Measurements from ENCODE around the gene TBCD.
"Not testable (repeated sequence)": the region's sequence is repeated elsewhere in the genome, so short reads cannot be mapped to it uniquely, and the experiment has no call there.

Gene TBCD

DNA sequence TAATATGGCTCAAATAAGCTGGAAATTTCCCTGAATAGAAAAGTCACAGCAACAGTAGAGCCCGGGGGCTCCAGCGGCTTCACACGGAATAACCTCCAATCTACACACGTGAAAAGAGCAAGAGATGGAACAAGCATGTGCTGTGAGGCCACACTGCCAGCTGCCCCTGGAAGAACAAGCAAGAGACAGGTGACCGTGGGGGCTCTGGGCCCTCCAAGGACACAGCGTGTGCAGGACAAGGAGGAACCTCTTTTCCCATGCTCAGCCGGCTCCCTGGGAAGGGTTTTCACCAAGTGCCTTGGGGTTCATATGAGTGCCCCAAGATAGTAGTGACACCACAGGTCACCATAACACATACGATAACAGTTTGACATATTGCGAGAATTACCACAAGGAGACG, 198.1 kb downstream of the TBCD start:
- no peak for DNase-seq (ENCODE audit: low read depth in 4 of 4, low spot score in 1 of 4)

DNA sequence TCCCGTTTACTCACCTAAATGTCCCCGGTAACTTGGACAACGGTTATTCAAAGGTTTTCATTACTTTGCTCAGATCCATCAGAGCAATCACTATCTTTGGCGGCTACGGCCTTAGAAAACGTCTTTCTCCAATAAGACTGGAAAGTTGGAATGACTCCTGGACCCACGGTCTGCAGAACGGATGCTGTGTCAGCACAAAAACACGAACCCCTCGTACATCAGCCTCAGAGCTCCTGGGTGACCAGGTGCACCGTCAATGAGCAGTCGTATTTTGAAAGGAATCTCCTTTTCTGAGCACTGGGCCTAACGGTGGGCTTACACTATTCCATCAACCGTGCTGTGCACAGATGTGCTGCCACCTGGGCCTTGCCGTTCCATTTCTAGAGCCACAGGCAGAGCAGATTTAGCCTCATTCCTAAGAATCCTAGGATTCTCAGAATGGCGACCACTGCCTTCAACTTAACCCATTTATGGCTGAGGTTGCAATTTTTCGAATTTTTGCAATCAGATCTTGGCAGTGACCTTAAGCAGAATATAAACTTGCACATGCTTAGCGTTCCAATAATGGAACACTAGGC, 198.7 kb downstream of the TBCD start:
- DNase-seq (ENCODE audit: low read depth in 4 of 4, low spot score in 1 of 4) = no peak

DNA sequence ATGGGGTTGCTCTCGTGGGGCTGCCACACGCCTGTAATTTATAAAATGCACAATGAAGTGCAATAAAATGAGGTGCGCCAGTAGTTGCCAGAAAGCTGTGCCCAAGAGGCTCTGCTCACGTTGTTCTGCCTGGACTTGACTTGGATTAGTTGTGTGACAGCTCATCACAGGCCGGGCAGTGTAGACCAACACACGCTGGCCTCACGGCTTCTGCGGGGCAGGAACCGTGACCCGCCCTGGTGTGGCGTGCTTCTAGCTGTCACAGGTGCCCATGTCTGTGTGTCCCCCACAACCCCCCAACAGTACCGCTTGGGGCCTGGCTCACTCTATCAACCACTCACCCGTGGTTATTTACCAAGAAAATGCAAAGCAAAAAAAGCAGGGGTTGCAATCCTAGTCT, 200.2 kb downstream of the TBCD start:
- DNase-seq (ENCODE audit: low read depth in 4 of 4, low spot score in 1 of 4) = no peak

DNA sequence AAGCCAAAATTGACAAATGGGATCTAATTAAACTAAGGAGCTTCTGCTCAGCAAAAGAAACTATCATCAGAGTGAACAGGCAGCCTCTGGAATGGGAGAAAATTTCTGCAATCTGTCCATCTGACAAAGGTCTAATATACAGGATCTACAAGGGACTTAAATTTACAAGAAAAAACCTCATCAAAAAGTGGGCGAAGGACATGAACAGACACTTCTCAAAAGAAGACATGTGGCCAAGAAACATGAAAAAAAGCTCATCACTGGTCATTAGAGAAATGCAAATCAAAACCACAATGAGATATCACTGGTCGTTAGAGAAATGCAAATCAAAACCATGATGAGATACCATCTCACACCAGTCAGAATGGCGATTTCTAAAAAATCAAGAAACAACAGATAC, 203.2 kb downstream of the TBCD start:
- DNase-seq (ENCODE audit: low read depth in 4 of 4, low spot score in 1 of 4) = not testable (repeated sequence)

DNA sequence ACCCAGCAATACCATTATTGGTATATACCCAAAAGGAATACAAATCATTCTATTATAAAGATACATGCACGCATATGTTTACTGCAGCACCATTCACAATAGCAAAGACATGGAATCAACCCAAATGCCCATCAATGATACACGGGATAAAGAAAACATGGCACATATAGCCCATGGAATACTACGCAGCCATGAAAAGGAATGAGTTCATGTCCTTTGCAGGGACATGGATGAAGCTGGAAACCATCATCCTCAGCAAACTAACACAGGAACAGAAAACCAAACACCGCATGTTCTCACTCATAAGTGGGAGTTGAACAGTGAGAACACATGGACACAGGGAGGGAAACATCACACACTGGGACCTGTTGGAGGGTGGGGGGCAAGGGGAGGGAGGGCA, 203.8 kb downstream of the TBCD start:
- DNase-seq (ENCODE audit: low read depth in 4 of 4, low spot score in 1 of 4) = not testable (repeated sequence)

DNA sequence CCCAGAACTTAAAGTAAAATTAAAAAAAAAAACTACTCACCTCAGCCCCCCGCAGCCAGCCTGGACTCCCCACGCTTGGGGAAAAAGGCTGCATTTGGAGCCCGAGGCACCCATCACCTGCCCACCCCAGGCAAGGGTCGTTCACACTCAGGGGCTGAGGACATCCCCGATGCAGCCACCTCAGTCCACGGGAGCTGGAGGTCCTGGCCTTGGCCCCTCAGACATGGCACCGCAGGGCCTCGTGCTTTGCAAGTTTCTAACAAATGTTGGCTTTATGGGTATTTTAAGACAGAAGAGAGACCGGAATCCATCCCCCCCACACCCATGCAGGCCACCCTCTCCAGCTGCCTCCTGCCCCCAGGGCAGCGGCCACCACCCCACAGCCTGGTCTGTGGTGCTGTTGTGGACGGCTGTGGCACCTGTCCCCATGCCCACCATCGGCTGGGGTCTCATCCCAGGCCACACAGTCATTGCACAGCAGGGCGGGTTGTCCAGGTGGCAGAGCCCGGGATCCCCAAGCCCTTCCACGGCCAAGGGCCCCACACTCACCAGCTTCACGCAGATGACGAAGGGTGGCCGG, 204.4 kb downstream of the TBCD start:
- DNase-seq (ENCODE audit: low read depth in 4 of 4, low spot score in 1 of 4) = no peak

DNA sequence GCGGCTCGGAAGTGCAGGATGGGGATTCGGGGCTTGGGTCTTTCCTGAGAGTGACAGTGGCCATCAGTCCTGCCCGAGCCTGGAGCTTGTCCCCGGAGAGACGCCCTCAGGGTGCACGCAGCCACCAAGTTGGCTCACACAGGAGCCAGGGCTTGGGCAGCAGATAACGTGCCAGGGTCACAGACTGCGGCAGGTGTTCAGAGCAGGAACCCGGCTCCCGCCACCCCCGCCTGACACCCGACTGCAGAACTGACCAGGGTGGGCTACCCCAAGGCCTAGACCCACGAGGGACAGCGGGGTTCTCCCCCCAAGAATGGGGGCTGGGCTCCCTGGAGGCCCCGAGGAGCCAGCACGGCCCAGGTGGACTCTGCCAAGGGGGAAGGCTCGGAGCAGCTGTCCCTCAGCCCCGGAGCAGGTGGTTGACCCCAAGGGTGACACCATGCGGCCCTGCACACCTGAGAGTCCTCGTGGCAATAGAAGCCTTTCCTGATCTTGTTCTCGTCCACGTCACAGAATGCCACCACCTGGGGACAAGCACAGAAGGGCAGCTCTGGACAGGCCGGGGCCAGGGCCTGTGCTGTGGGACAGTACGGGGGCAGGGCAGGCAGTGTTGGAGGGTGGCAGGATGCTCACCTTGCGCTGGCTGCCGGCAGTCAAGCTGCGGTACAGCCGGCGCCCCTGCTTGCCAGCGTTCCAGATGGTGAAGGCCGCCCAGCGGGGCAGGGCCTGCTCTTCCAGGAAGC, 205.0 kb downstream of the TBCD start:
- no peak for DNase-seq (ENCODE audit: low read depth in 4 of 4, low spot score in 1 of 4)

DNA sequence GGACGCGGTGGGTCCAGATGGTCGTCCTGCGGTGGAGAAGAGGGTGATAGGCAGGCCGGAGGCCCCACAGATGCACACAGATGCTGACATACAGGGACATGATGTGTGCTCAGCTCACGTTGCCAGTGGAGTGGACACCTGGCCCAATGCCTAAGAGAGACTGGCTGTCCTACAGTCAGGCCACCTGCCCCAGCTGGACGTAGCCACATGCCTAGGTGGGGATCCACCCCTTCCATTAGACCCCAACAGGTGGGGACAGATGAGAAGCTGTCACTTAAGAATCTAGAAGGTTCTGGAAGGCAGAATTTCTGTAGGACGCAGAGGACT, 205.6 kb downstream of the TBCD start:
- DNase-seq (ENCODE audit: low read depth in 4 of 4, low spot score in 1 of 4) = no peak

DNA sequence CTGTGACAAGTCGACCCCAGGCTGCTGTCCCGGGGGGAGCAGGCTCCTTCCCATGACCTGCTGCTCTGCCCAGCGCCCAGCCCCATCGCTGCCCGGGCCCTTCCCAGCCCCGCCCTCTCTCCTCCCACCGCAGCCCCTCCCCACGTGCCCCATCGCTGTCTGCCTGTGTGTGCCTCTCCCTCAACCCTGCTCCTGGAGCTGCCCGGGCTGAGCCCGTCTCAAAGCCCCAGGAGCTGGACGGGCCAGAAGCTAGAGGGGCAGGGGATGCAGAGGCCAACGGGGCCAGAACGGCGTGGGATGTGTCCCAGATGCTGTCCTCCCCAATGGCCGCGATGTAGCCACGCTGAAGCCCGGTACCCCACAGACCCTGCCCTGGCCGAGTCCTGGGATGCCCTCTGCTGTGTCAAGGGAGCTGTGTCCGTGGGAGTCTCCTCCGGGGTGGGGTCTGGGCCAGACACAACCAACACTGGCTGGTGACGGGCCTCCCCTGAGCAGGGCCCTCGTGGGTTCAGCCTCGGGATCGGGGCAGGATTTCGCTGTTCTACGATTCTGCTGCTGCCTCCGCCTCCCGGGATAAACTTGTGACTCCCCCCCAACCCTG, 206.2 kb downstream of the TBCD start:
- no peak for DNase-seq (ENCODE audit: low read depth in 4 of 4, low spot score in 1 of 4)

DNA sequence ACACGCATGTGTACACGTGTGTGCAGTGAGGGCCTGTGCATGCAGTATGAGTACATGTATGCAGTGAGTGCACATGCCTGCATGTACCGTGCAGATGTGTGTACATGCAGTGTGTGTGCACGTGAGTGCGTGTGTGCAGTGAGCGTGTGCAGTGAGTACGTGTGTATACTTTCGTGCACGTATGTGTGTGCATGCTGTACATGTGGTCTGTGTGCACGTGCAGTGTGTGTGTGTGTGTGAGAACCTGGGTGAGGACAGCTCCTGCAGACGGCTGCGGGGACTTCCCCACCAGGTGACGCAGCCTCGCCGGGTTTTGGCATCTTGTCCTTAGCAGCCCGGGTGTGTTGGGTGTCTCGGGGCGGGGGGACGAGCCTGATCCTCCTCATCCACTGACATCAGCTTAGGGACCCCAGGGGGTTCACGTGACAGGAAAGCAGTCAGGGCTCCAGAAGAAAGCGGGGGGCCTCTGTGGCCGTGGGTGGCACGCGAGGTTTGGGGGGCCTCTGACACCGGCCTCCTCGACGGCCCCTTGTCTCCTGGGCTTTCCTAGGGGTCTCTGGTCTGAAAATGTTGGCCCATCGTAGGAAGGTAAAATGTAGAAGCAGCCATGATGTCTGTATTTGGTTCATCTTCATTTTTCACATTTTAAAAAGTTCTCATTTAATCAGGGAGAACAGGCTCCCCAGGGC, 207.5 kb downstream of the TBCD start:
- no peak for DNase-seq (ENCODE audit: low read depth in 4 of 4, low spot score in 1 of 4)

DNA sequence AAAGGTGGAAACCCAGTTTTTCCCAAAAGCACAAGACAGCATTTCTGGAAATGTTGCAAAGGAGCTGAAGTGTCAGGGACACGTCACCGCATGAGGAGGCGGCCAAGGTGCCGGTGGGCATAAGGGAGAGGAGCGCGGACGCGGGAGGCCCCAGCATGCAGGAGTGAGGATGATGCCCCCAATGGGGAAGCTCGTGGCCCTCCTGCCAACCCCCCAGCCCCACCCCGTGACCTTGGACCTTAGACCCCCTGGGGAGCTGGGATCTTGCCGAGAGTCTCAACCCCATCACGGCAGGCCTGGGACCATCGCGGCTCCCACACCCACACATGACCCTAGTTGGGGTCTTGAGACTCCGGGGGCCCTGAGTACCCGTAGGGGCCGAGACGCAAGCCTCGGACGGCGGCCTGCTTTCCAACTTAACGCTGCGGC, 208.1 kb downstream of the TBCD start:
- no peak for DNase-seq (ENCODE audit: low read depth in 4 of 4, low spot score in 1 of 4)

DNA sequence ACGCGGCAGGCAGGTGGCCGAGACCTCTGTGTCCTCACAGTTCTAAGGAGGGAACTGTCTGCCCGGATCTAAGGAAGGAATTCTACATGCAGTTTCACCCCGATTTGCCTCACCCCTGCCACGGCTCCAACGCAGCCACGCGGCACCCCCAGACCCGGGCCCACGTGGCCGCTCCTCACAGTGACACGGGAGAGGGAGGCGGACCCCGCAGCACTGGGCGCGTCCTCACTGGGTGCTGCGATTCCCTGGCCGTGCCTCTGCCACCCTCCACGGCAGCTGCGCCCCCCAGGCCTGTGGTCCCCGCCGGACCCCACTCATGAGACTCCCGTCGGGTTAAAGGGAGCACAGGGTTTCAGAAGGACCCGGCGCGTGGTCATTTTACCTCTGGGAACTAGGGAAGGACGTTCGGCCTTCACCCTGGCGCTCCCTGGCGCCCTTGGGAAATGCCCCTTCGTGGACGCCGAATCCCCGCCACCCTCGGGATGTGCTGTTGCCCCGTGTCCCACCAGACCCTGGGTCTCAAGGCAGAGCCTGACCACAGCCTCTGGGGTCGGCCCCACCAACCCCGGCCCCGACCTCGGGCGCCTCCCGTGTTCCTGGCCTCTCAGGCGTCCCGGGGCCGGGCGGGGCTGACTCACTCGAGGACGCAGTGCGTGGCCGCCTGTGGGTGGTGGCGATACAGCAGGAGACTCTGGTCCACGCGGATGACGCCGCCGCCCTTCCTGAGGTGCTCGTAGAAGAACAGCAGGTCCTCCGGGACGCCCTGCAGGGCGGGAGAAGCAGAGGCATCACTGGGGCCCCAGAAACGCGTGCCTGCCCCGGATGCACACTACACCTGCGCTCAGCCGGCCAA, 208.8 kb downstream of the TBCD start:
- DNase-seq (ENCODE audit: low read depth in 4 of 4, low spot score in 1 of 4) = no peak

DNA sequence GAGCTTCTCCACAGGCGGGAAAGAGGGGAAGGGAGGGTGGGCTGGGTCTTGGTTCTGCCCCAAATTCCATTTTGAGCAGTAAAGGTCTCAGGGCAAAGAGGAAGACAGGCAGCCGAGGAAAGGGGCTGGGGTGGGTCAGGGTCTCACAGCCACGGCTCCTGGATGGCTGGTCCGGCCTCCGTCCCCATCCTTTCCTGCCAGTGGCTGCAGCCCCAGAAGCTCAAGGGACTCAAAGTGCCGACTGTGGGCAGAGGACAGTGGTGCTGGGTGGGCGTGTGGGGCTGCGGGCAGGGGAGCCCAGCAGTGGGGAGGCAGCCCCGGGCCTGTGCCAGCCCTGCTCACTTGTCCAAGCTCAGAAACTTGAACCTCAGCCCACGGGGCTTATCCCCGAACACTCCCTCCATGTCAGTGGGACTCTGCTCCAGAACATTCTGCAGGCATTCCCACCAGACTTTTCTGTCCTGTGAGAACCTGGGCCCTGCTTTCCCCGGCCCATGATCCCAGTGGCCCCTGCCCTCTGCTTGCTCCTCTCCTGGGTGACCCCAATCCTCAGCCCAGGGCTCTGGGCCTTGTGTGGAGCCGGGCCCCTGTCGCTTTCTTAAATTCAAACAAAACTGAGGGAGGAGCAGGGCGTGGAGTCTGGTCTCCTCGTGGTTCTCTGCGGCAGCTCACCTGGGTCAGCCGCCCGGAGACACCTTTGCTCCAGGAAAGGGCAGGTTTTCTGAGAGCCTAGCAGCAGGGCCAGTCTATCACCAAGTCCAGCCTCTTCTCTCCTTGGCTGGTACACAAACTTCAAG, 209.7 kb downstream of the TBCD start:
- DNase-seq (ENCODE audit: low read depth in 4 of 4, low spot score in 1 of 4) = no peak

DNA sequence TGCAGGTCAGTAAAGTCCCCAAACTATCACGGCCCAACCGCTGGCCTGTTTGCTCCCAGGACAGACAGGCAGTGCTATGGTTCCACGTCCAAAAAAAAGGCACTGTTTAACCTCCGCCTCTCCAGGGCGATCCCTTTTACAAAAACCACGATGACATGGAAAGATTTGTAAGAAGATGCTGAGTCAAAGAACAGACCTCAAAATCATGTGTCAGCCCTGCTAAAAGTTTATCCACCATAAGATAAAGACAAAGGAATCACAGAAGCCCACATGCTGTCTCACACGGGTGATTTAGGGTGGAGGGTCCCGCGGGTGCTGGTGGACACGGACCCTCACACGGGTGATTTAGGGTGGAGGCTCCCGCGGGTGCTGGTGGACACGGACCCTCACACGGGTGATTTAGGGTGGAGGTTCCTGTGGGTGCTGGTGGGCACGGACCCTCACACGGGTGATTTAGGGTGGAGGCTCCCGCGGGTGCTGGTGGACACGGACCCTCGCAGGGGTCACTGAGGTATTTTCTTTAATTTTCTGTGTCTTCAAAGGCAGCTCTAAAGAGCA, 210.4 kb downstream of the TBCD start:
- DNase-seq (ENCODE audit: low read depth in 4 of 4, low spot score in 1 of 4) = no peak

DNA sequence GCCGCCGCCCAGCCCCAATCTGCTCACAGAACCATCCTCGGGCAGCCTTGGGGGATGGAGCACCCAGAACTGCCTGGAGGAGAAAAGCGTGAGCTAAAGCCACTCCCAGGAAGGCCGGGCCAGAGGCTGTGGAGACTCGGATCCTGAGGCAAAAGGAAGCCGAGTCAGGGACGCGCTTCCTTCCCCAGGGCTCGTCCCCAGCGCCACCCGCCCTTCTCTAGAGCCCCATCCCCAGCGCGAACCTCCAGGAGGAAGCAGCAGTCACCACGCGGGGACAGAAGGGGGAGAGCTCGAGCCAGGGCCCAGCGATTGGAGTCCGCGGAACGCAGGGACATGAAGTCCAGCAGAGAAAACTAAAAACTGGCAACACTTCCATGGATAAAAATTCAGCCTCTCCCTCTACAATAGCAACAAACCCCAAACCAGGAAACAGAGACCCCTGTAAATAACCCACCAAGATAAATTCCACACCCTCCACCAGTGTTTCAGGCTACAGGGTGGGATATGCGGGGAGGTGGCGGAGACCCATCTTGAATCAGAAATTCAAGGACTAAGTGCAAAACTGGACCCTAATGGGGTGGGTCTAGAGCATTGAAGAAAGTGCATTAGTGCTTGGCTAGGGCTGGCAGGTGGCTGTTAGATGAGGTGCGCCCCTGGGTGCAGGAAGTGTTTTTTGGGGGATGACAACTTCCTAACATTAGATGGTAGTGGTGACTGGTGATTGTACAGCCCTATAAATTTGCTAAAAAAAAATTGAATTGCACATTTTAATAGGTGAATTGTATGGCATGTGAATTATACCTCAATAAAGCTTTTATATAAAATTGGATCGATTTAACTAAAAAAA, 211.5 kb downstream of the TBCD start:
- DNase-seq (ENCODE audit: low read depth in 4 of 4, low spot score in 1 of 4) = no peak

DNA sequence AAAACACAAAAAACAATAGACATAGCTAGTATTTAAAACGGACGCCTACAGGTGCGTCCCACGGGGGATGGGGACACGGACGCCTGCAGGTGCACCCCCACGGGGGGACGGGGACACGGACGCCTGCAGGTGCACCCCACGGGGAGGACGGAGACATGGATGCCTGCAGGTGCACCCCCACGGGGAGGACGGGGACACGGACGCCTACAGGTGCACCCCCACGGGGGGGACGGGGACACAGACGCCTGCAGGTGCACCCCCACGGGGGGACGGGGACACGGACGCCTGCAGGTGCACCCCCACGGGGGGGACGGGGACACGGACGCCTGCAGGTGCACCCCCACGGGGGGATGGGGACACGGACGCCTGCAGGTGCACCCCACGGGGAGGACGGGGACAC, 212.6 kb downstream of the TBCD start:
- DNase-seq (ENCODE audit: low read depth in 4 of 4, low spot score in 1 of 4) = not testable (repeated sequence)

DNA sequence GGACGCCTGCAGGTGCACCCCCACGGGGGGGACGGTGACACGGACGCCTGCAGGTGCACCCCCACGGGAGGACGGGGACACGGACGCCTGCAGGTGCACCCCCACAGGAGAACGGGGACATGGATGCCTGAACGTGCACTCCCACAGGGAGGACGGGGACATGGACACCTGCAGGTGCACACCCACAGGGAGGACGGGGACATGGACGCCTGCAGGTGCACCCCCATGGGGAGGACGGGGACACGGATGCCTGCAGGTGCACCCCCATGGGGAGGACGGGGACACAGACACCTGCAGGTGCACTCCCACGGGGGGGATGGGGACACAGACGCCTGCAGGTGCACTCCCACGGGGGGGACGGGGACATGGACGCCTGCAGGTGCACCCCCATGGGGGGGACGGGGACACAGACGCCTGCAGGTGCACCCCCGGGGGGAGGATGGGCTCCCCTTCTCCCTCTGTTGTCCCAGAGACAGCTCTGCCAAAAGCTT, 213.0 kb downstream of the TBCD start:
- no peak for DNase-seq (ENCODE audit: low read depth in 4 of 4, low spot score in 1 of 4)

DNA sequence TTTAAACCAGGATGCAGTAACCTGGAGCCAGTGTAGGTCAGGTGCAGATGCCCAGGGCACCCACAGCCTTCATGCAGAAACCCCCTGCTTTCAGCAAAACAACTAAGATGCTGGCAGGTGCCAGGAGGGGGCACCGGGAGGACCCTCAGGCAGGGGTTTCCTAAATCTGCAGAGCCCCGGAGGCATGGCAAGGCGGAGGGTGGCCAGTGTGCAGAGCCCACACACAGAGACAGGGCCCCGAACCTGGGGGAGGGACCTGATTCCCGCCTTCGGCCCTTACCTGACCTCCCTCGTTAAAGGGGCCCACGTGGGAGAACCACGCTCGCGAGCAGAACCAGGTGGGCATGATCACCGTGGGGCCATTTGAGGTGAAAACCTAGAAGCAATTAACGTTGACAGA, 213.5 kb downstream of the TBCD start:
- DNase-seq (ENCODE audit: low read depth in 4 of 4, low spot score in 1 of 4) = no peak

DNA sequence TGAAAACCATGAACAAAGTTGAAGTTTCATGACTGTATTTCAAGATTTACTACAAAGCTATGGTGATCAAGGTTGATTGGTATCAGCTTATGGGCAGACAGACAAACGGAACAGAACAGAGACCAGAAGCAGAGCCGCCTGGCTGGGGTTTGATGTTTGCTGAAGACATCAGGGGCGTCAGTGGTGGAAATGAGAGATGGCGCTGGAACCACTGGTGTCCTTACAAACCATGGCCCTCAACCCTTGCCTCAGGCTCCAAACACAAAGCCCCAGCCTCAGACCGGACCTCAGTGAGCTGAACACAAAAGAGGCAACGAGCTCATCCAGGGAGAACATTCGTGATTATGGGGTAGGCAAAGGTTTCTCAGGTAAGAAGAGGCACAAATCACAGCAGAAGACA, 214.6 kb downstream of the TBCD start:
- no peak for DNase-seq (ENCODE audit: low read depth in 4 of 4, low spot score in 1 of 4)
